Small intestine (tissue), 7 donors: ENCODE measurements around the gene STMN3. TPM values are rescaled to one million over a fixed set of nuclear protein-coding genes. Genes with fewer than 3 reads are reported as not detected.
A peak's percentile ranks its signal among the peaks of the same experiment; 100 is the strongest.

Experiments used
- DNase-seq, 2 donors: peaks; one replicate each; pipeline versions ENCODE4 v3.0.0 to v3.0.0-alpha.2; 2013
- FAIRE-seq: peaks from 2 replicates; lab custom pipeline; 2012; peaks lifted over from hg19 to GRCh38; lab: Jason Lieb, UNC
- H3K27ac ChIP-seq, 3 donors: one replicate each; pipeline ENCODE4 v1.5.1; 2013; ENCODE audit warnings: low read length in 2 of 3, mild to moderate bottlenecking in 2 of 3, control low read depth in 1 of 3, inconsistent platforms in 1 of 3, low read depth in 1 of 3, moderate library complexity in 1 of 3
- H3K27me3 ChIP-seq, 3 donors: one replicate each; pipeline ENCODE4 v1.6.1; 2013; ENCODE audit warnings: low read length in 3 of 3, inconsistent platforms in 1 of 3; ENCODE audit not compliant: control insufficient read depth in 3 of 3, insufficient read depth in 3 of 3
- H3K36me3 ChIP-seq, 3 donors: one replicate each; pipeline ENCODE4 v1.6.1; 2013; ENCODE audit warnings: low read length in 3 of 3, inconsistent platforms in 1 of 3, low read depth in 1 of 3, mild to moderate bottlenecking in 1 of 3, moderate library complexity in 1 of 3; ENCODE audit not compliant: control insufficient read depth in 3 of 3, insufficient read depth in 2 of 3
- H3K4me1 ChIP-seq, 3 donors: one replicate each; pipeline ENCODE4 v1.6.1; 2013; ENCODE audit warnings: low read length in 2 of 3, inconsistent platforms in 1 of 3, low read depth in 1 of 3, mild to moderate bottlenecking in 1 of 3, moderate library complexity in 1 of 3; ENCODE audit not compliant: control insufficient read depth in 3 of 3, insufficient read depth in 2 of 3
- H3K4me3 ChIP-seq, 3 donors: one replicate each; pipeline ENCODE4 v1.5.1; 2013; ENCODE audit warnings: low read length in 3 of 3, control low read depth in 1 of 3, inconsistent platforms in 1 of 3, low read depth in 1 of 3, mild to moderate bottlenecking in 1 of 3, moderate library complexity in 1 of 3
- H3K9me3 ChIP-seq, 2 donors: one replicate each; pipeline ENCODE4 v1.6.1; 2013; ENCODE audit warnings: low read depth in 1 of 2, low read length in 1 of 2; ENCODE audit not compliant: control insufficient read depth in 2 of 2, insufficient read depth in 1 of 2
- WGBS, 3 donors: extraction: QIAGEN DNeasy Blood & Tissue Kit; methylation state at CpG; one replicate each; pipeline ENCODE4 v1.1.7; 2013; 5-methylcytosine and 5-hydroxymethylcytosine counted together
- polyA plus RNA-seq, 4 donors: library from polyadenylated mRNA; stranded (reverse) in 3 of 4; unstranded in 1 of 4; fragments of 200-250 nt in 3 of 4; fragments of 120-200 nt in 1 of 4; gene quantifications; one replicate each; pipeline versions ENCODE4 v1.2.1 to v1.2.3, GENCODE V29; 2013
- donor health status: healthy with polysubstance abuse.
- donor health status: control.
- donor health status: control.
- donor health status: Bipolar disorder and iron deficiency.
- donor health status: healthy.

Gene STMN3
- polyA plus RNA-seq, 4 donors = 1.1 to 21.4 (median 5.2) TPM

DNA sequence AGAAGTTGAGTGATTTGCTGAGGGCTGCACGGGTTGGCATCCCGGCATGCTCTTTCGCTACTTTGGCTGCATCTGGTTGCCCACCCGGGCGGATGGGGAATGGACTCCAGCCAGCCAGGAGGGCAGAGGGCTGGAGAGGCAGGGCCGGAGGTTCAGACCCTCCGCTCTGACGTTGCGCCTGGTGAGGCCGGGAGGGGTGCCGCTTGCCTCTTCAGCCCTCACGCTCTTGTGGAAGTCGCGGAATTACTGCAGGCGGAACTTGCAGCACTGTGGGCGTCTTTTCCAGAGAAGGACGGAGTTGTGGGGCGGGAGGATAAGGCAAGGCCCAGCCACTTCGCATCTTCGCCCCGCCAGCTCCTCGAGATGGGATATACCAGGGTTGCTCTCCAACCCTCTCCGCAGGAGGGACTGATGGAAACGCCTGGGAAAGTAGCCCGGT, 5.5 kb upstream of the STMN3 start:
- Histone ChIP-seq H3K4me1 (peaks cover 0 to 23% (median 2%) of the 10 kb centered on the region in 3 donors), H3K27ac (peak overlapping the region in 2 of 3 donors; percentile 70 to 77), H3K36me3 (peaks cover 2 to 32% (median 6%) of the 10 kb centered on the region in 3 donors), H3K4me3 (peak overlapping the region; percentile 37 to 79 (median 71)), H3K27me3 (peaks cover 0 to 4% (median 0%) of the 10 kb centered on the region in 3 donors), H3K9me3 (no peaks in the 10 kb centered on the region)
- DNase-seq = no peak
- WGBS, 3 donors = 3 to 5% (median 3%) methylated on average over 24 to 25 of the region's 25 CpGs
- FAIRE-seq = no peak

DNA sequence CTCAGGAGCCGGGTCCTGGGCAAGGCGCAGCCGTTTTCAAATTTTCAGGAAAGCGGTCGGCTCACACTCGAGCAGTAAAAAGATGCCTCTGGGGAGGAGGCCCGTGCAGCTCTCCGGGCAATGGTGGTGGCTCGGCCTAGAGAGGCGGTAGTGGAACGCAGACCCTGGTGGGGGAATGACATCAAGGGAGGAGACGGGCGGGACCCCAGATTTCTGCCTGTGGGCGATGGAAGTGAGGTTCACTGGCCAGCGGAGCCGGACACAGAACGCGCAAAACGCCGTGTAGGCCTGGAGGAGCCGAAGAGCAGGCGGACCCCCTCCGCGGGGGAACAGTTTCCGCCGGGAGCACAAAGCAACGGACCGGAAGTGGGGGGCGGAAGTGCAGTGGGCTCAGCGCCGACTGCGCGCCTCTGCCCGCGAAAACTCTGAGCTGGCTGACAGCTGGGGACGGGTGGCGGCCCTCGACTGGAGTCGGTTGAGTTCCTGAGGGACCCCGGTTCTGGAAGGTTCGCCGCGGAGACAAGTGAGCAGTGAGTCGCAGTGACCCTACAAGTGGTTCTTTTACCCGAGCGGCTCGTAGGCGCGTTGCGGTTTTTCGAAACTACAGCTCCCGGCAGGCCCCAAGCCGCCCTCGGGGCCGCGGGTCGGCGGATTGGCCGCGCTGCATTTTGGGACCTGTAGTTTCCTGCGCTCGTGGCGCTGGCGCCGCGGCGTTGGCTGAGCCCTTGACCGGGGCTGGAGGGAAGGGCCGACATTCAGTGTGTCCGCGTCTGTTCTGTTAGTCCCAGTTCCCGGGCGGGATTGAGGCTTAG, 4.9 kb upstream of the STMN3 start, which contains the start of gene RTEL1:
TSS of gene RTEL1 (plus strand) at position 376 of the 812 bp plus-strand sequence. CDS start 1,091 bp downstream, outside the sequence.
- Histone ChIP-seq H3K27ac (peak within 1 kb of the TSS; percentile 27 to 77 (median 70)), H3K4me1 (peaks cover 0 to 26% (median 2%) of the 10 kb centered on the region in 3 donors), H3K27me3 (peaks cover 0 to 6% (median 0%) of the 10 kb centered on the region in 3 donors), H3K4me3 (peak within 1 kb of the TSS; percentile 37 to 79 (median 71)), H3K9me3 (no peaks in the 10 kb centered on the region), H3K36me3 (peaks cover 0 to 26% (median 4%) of the 10 kb centered on the region in 3 donors)
- 2 to 7% (median 6%) methylated on average over 72 to 73 of the region's 73 CpGs for WGBS, 3 donors
- FAIRE-seq = no peak
- peak; percentile 90 to 97 for DNase-seq

DNA sequence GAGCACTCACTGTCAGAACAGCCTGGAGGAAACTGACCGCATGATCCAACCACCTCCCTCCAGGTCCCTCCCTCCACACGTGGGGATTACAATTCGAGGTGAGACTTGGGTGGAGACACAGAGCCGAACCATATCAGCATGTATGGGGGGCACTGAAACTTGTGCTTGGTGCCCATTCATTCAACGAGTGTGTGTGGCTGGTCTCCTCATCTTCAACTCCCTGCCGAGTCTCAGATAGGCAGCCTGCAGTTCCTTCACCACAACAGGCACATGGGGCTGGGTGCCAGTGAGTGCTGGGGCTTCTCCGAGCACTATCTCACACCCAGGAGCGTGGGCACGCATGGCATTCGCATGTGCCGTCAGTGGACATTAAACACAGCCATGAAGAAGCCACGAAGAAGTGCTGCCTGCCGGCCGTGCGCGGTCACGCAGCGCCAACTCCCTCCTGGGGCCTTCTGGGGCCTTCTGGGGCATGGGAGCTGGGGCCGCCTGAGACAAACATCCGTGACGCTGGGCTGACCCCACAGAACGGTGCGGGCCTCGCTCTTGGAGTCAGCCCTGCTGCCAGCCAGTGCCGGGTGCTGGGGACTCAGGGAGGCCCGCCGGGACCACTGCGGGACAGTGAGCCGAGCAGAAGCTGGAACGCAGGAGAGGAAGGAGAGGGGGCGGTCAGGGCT, 4.2 kb upstream of the STMN3 start:
- Histone ChIP-seq H3K27me3 (peaks cover 0 to 10% (median 0%) of the 10 kb centered on the region in 3 donors), H3K27ac (peak overlapping the region in 2 of 3 donors; percentile 70 to 72), H3K36me3 (peaks cover 0 to 19% (median 3%) of the 10 kb centered on the region in 3 donors), H3K4me1 (peaks cover 0 to 26% (median 2%) of the 10 kb centered on the region in 3 donors), H3K9me3 (no peaks in the 10 kb centered on the region), H3K4me3 (peak overlapping the region in 1 of 3 donors; percentile 79)
- DNase-seq (no peak), FAIRE-seq (no peak)
- 46 to 69% (median 68%) methylated on average over 28 to 31 of the region's 31 CpGs for WGBS, 3 donors

DNA sequence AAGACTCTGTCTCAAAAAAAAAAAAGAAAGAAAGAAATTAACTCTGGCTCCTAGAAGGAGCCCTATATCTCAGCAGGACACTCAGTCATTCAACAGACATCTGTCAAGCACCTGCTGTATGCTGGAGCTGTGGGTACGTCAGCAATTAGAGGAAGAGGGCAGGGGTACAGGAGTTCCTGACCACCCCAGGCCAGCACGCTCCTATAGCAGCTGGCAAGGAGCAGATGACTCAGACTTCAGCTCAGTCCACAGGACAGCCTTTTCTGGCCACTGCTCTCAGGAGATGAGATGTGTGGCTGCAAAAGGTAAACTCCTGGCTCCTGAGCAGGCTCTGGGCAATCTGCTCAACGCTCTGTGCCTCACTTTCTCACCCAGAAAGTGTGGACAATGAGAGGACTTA, 3.2 kb upstream of the STMN3 start:
- Histone ChIP-seq H3K4me1 (peaks cover 0 to 31% (median 2%) of the 10 kb centered on the region in 3 donors), H3K9me3 (no peaks in the 10 kb centered on the region), H3K36me3 (peaks cover 0 to 9% (median 0%) of the 10 kb centered on the region in 3 donors), H3K27me3 (peaks cover 0 to 17% (median 0%) of the 10 kb centered on the region in 3 donors), H3K27ac (no peak overlapping the region), H3K4me3 (no peak overlapping the region)
- DNase-seq (no peak), FAIRE-seq (no peak)
- 77 to 88% (median 78%) methylated on average over 3 of the region's 3 CpGs for WGBS, 3 donors

DNA sequence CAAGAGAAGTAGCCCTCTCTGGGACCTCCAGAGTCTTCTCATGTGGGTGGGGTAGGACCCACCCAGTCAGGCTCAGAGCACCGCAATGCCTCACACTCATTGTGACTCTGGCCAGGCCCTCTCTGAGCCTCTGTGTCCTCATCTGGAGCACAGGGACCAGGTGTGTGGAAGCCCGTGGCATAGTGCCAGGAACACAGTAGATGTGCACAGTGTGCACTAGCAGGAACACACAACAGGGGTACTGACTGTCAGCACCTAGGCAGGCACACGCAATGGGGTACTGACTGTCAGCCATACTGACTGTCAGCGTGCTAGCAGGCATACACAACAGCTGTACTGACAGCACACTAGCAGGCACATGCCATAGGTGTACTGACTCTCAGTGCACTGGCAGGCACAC, 2.0 kb upstream of the STMN3 start:
- no peak for DNase-seq
- no peak for FAIRE-seq
- peaks cover 0 to 31% (median 2%) of the 10 kb centered on the region in 3 donors for H3K4me1 ChIP-seq

DNA sequence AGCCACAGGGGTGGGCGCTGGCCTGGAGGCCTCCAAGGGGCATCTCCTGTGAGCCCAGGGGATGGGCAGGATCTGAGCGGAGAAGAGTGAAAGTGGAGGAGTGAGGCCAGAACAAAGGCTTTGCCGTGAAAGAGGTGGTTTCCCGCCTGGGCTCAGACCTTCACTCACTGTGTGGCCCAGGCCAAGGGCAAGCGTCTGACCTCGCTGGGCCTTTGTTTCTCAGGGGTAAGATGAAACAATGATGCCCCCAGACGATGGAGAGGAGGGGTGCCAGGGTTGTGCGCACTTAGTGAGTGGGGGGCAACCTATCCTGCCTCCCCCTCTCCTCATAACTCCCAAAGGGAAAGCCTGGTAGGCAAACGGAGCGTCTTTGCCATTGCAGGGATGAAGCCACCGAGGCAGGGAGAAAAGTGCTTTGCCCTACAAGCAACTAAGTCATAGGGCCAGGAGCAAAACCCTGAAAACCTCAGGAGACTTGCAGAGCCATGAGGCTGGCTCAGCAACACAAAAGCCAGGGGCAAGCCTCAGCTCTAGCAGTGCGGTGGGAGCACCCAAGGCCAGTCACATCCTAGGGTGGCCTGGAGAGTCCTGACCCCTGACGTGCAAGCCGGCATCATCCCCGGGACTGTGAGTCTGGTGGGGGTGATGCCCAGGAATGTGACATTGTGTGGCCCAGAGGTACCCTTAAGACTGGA, 897 bp upstream of the STMN3 start:
- 49 to 56% (median 52%) methylated on average over 14 to 15 of the region's 15 CpGs for WGBS, 3 donors
- FAIRE-seq = no peak

More for the DNA sequence above, 2.0 kb upstream of the STMN3 start:
- no peak overlapping the region for H3K27ac ChIP-seq
- peaks cover 0 to 22% (median 0%) of the 10 kb centered on the region in 3 donors for H3K27me3 ChIP-seq
- no peaks in the 10 kb centered on the region for H3K9me3 ChIP-seq
- no peak overlapping the region for H3K4me3 ChIP-seq
- no peaks in the 10 kb centered on the region for H3K36me3 ChIP-seq
- WGBS, 3 donors = 65 to 79% (median 73%) methylated on average over 4 of the region's 4 CpGs

DNA sequence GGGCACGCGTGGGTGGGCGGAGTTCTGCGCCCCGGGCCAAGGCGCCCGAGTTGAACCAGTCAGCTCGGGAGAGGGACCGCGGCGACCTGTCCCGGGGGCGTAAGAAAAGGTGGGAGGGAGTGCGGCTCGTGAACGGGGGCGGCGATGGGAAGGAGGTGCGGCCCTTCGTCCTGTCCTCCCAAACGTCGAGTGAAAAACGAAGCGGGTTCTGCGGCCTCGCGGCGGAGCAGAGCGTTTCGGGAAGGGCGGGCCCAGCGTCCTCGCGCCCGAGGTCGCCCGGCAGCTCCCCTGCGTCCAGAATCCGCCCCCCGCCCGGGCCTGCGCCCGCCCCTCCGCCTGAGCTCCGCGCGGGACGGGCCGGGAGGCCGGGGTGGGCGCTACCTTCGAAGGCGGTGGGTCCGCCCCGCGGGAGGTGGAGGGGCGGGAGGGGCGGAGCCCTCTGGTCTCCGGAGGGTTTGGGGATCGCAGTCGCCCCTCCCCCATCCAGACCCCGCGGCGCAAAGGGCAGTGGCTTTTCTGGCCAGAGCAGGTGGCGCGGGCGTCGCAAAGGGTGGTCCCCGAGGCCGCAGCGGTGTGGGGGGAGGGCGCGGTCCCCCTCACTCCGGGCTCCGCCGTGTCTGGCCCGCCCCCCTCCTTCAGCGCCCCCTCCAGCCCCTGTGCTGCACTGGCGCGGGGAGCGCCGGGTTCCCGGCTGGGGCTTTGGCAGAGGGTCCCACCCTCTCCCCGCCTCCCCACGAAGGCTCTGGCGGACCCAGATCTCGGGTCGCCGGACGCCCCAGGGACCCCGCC, 838 bp downstream of the STMN3 start:
- DNase-seq = peak in 1 of 2 donors; percentile 39
- H3K4me1 ChIP-seq = peaks cover 0 to 16% (median 0%) of the 10 kb centered on the region in 3 donors
- no peaks in the 10 kb centered on the region for H3K9me3 ChIP-seq
- H3K4me3 ChIP-seq = peak overlapping the region; percentile 20 to 59 (median 48)
- WGBS, 3 donors = 1 to 2% (median 2%) methylated on average over 63 to 90 of the region's 91 CpGs
- no peak for FAIRE-seq
- H3K36me3 ChIP-seq = peaks cover 0 to 2% (median 0%) of the 10 kb centered on the region in 3 donors
- no peak overlapping the region for H3K27ac ChIP-seq
- peaks cover 0 to 22% (median 0%) of the 10 kb centered on the region in 3 donors for H3K27me3 ChIP-seq

More for the DNA sequence above, 897 bp upstream of the STMN3 start:
- peaks cover 0 to 23% (median 0%) of the 10 kb centered on the region in 3 donors for H3K4me1 ChIP-seq
- H3K9me3 ChIP-seq = no peaks in the 10 kb centered on the region
- peaks cover 0 to 22% (median 0%) of the 10 kb centered on the region in 3 donors for H3K27me3 ChIP-seq
- no peak for DNase-seq
- peak overlapping the region in 2 of 3 donors; percentile 14 to 72 for H3K27ac ChIP-seq
- H3K36me3 ChIP-seq = no peaks in the 10 kb centered on the region
- H3K4me3 ChIP-seq = peak overlapping the region in 2 of 3 donors; percentile 39 to 42
